Fibroblast of skin of right biceps (primary cell): ENCODE results near the gene CTDP1.

Source experiments
- DNase-seq: peaks from one replicate; pipeline ENCODE4 v3.0.0-alpha.2; 2013

CTDP1 gene

DNA sequence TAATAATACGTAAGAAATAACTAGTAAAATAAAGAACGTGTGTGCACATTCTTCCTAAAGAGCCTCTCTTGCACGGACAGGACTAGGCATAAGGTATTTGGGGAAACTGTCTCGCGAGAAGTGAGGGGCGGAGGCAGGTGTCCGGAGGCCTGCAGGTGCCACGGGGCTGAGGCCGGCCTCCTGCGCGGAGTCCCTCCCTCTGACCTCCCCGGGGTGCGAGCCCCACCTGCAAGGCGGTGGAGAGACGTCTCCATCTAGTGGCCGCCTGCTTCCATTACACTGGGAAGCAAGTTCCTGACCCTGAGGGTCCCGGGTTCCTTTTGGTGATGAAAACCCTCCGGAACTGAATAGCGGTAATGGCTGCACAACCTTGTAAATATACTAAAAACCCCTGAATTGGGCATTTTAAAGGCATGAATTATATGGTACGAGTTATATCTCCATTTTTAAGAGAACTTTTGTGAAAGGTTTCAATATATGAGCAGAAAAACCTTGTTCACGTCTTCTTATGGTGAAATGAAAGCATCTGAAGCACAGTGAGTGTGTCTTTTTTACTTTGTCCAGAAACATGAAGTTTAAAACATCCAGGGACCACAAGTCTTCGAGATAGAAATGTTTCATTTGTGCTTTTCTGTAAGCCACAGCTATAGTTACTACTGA is 35.5 kb upstream of the CTDP1 start:
- DNase-seq: peak; percentile 52

DNA sequence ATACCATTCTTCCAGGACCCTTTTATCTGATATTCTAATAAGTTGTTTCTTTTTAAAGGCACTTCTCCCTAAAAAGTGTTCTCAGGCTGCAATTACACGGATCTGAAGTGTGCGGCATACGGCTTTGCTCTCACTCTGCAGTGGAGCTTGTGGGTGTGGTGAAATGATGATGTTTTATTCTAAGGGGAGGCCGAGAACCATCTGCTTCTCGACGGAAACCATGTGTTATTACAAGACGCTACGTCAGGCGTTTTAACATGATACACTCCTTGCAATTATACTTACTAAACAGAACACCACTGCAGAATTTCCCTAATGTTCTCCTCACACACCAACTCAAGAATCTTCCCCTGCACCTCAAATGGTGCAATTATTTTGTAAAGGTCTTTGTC is 34.9 kb upstream of the CTDP1 start:
- peak; percentile 34 for DNase-seq

- DNase-seq: no peak
These were observed 34.2 kb upstream of the CTDP1 start for GRCh38 chr18:79645291-79645983.

DNA sequence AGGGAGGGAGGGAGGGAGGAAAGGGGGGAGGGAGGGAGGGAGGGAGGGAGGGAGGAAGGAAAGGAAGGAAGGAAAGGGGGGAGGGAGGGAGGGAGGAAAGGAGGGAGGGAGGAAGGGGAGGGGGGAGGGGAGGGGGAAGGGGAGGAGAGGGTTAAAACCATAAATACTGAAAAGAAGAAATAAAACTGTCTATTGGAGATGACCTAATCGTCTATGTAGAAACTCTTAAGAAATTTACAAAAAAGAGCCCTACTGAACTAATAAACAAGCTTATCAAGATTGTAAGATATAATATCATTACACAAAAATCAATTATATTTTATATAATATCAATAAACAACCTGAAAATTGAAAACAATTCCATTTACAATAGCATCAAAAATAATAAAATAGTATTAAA is 32.3 kb upstream of the CTDP1 start:
- no peak for DNase-seq

DNA sequence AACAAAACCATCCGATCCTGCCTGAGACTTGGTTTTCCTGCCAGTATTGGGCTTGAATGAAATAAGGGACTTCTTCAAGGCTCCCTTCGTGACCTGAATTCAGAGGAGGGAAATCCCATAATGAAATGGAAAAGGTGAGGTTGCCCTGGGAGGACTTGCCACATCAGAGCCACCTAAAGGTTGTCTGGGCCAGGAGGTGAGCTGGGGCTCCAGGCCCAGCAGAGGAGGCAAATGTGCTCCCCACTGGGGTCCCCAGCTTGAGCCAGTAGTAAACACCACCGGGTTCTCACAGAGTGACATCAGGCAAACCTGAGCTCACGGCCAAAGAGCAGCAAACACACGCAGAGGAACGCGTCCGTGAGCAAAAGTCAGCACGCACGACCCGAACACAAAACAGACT is 28.6 kb upstream of the CTDP1 start:
- DNase-seq: no peak

- DNase-seq: no peak
These were observed 22.1 kb upstream of the CTDP1 start for GRCh38 chr18:79657342-79657996.

DNA sequence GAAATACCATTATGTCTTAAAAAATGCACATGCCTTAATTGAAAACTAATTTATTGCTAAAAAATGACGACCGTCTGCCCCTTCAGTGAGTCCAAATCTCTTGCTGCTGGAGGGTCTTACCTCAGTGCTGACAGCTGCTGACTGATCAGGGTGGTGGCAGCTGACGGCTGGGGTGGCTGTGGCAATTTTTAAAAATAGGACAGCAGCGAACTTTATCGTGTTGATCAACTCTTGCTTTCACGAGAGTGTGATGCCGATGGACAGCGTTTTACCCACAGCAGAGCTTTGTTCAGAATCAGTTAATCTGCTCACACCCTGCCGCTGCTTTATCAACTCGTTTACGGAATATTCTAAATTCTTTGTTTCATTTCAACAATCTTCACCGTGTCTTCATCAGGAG is 21.2 kb upstream of the CTDP1 start:
- no peak for DNase-seq

DNA sequence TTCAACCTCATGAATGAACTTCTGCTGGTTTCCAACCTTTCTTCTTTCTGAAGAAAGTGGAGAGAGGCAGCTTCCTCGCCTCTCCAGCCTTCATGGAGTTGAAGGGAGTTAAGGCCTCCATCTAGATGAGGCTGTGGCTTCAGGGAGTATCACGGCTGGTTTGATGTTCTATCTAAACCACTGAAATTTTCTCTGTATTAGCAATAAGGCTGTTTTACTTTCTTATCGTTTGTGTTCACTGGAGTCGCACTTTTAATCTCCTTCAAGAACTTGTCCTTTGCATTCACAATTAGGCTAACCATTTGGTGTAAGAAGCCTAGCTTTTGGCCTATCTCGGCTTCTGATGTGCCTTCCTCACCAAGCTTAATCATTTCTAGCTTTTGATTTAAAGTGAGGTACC is 19.9 kb upstream of the CTDP1 start:
- DNase-seq: no peak

DNA sequence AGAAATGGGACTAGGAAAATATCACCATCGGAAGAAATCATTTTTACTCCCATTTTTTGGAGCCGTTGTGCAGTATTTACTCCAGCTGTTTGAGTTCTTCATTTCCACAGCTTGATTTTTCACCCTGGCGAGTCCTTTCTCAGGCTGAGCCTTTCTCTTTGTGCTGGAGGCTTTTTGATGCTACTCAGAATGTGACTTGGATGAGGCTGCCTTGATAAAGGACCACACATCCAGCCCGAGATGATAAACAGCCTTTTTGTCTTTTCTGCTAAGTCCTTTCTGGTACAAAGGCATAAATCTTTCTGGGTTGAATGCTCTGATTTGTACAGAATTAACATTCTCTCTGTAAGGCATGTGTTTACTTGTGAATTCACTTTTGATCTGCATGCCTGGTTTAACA is 17.6 kb upstream of the CTDP1 start:
- DNase-seq: no peak

DNA sequence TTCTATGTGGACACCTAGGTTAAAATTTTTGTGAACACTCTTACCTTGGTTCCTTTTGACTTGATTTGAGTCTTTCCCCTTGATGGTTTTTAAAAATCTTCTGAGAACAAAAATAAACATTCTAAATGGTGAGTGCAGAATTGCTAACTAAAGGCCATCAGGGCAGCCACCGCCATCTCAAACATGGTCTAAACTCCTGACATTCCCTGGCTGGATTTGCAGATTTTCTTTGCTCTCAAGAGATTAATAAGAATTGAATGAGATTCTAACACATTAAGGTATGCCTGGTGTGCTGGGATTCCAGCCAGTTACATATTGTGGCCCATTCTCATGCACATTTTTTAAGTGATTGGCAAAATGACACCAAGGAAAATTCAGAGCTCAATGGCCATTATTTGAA is 17.2 kb upstream of the CTDP1 start:
- no peak for DNase-seq

DNA sequence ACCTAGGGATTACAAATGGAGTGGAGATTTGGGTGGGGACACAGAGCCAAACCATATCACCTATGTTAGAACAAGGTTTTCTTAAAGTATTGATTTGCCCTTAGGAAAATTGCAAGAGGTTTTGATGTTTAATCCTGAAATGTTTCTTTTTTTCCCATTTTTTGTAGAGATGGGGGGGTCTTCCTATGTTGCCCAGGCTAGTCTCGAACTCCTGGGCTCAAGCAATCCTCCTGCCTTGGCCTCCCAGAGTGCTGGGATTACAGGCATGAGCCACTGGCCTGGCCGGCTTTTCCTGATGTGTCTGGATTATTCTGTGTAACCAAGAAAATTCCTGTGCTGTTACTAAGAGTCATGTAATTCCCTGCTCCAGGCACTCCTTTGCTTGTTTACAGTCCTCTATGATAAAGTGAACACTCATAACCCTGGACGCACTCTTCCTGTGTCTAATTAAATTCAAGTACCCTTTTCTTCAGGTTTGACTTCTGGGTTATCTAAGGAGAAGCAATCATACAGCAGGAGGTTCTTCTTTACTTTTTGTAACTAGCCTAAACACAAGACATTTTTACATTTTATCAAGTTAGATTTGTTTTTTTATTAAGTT is 15.0 kb upstream of the CTDP1 start:
- DNase-seq: peak; percentile 41

GRCh38 chr18:79668203-79668602 is 11.4 kb upstream of the CTDP1 start:
- DNase-seq: no peak

DNA sequence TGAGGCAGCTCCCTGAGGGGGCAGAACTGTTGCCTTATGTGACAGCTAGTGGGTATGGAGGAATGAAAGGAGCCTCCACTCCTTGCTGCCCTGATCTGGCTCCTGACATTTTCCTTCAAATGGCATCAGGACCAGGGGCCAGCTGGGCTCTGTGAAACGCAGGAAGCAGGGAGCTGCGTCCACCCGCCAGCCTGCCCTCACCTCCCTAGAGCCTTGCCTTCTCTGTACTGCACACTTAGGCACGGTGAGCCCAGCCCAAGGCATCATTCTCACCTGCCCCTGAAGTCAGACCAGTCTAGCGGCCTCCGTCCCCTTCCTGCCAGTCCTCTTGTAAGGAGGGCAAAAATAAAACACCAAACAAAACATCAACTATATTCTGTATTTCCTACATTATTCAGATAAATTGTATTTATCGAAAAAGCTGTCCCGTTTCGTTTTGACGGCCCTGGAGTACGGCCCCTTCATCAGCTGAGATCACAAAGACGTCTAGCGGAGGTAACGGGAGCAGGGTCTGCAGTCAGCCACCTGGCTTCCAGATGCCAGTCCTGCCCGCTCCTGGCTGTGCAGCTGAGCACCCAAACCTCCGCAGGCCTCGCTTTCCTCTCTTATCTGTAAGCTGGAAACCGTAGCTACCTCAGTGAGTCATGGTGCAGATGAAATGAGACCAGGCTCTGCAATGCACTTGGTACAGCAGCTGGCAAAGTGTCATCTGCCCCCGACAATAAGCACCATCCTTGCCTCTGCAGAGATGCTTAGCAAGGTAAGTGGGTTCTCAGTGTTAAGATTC is 6.9 kb upstream of the CTDP1 start:
- DNase-seq: peak; percentile 4

DNA sequence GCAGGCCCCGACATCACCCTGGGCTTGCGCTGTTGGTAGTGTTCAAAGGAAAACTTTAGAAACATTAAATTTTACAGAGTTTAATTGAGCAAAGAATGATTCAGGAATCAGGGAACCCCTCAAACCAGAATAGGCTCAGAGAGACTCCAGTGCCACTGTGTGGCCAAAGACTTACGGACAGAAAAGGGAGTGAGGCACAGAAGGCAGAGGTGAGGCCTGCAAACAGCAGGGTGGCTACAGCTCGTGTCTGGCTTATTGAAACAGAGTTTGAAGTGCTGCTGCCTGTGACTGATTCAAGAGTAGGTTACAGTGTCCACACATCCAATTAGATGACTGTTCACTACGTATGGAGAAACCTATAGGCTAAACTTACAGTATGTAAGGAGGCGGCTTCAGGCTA is 2.4 kb upstream of the CTDP1 start:
- DNase-seq: no peak

- no peak for DNase-seq
These were observed 1.8 kb upstream of the CTDP1 start for GRCh38 chr18:79677840-79678239.

GRCh38 chr18:79678665-79679551 is 695 bp upstream of the CTDP1 start:
- DNase-seq: peak; percentile 99

GRCh38 chr18:79680100-79680879 is 687 bp downstream of the CTDP1 start:
- peak; percentile 42 for DNase-seq

GRCh38 chr18:79680891-79681339 is 1.3 kb downstream of the CTDP1 start:
- no peak for DNase-seq

- DNase-seq: no peak
These were observed 2.1 kb downstream of the CTDP1 start for GRCh38 chr18:79681484-79682387.

DNA sequence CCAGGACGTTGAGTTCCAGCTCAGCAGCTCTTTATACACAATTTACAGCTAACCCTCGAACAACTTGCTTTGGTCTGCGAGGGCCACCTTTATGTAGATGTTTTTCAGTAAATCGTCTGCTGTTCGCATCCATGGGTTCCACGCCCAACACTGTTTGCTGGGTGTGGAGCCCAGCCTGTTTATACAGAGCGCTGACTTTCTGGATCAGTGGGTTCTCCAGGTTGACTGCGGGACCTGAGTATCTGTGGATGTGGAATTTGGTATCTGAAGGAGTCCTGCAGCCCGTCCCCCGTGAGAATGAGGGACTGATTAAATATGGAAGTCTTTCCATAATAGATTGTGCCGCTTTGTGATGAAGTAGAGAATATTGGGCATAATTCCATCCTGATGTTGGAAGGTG is 2.9 kb downstream of the CTDP1 start:
- no peak for DNase-seq
